DMS79 treated with DMSO at 0.1 percent for 48 hours (cell line): ENCODE data around the gene WNT11.

Experiments used
- DNase-seq: peaks from one replicate; lab custom pipeline; 2025; lab: John Stamatoyannopoulos, UW

WNT11 gene

DNA sequence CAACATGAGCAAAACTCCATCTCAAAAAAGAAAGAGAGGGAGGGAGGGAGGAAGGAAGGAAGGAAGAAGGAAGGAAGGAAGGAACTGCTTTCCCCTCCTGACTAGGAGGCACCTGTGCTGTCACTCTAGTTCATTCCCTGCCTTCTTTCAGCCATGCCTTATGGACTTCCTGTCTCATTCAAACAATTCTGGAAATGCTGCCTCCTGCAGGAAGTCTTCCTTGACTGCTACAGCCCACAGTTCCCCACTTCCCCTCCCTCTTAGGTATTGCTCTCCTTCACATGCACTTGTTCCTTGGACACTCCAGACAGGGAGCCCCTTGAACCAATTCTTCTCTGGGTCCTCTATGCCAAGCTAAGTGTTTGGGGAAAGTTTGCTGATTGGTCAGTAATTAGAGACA, 31.6 kb upstream of the WNT11 start:
- no peak for DNase-seq

GRCh38 chr11:76237000-76237649, 30.8 kb upstream of the WNT11 start:
- DNase-seq: no peak

GRCh38 chr11:76236092-76236999, 30.0 kb upstream of the WNT11 start:
- peak; percentile 44 for DNase-seq

DNA sequence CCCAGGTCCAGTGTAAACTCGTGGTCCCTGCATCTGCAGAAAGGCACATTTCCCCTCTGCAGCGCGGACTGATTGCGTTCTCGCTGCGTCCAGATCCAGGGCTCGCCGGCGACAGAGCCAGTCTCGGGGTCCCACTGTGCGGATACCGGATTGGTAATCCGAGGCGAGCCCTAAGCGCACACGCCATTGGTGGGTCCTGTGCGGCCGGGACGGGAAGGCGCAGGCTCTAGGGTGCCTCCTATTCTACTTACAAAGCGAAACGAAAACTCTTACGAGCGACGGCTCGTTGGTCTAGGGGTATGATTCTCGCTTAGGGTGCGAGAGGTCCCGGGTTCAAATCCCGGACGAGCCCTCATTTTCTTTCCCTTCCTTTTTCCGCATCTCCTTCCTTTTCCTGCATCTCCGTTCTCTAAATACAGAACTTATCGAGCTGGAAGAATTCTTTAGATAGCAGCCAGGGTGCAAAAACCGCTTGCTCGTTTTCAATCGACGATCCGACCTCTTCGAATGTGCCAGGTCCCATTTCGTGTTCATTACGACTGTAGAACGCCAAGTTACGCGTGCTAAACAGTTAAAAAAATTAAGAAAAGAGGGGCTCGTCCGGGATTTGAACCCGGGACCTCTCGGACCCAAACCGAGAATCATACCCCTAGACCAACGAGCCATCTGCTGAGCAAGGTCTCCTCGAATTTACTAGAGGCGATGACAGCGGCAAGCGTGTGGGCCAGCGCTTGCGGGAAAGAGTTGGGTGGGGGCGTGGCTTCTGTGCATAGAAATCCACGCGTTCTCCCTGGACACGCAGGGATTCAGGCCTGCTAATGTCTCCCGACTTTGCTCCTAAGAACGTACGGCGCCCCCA, 29.2 kb upstream of the WNT11 start:
- peak; percentile 81 for DNase-seq

DNA sequence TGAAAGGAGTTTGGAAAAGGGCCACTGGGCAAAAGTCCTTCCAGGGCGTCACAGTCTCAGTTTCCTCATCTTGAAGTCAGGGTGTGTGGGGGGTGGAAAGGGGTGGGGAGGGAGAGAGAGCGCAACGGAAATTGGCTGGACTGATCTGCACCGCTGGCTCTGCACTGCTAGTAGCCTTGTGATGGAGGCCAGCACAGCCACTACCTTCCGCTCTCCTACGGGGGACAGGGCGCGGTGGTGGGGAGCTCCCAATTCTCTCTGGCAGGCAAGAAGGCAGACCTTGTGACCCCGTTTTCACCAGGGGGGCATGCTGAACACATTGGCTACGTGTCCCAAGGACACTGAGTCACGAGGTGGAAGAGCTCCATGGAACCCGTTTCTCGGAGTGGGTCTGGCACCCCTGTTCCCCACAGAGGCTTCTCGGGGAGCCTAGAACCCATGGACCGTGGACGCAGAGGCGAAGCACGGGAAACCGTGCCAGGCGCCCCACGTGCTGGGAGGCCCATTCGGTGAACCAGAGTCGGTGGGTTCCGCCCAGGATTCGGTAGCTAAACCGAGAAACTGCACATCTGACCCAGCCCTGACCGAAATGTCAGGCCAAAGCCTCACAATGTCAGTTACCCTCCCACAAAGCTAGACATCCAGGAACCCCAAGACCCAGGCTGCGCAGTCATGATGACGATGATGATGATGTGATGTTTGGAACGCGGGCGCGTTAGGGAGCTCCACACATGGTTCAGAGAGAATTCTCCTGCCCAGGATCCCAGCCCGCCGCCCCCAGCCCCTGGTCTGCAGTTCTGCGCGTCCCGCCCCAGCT, 28.3 kb upstream of the WNT11 start:
- no peak for DNase-seq

DNA sequence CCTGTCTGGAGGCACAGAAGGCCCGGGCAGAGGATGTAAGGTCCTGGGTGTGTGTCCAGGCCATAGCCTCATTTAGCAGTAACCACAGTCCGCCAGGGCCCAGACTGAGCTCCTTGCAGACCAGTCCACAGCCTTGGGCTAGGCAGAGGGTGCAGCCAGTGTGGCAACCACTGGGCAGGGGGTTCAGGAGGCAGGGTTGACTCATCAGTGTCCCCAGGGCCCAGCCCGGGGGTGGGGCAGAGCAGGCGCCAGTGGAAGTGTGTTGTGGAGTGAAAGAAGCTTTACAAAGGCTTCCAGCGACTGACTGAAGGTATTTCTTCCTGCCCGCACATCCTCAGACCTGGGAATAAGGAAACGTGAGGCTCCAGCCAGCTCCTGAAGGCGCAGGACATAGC, 27.7 kb upstream of the WNT11 start:
- DNase-seq: no peak

- no peak for DNase-seq
These were observed 27.1 kb upstream of the WNT11 start for GRCh38 chr11:76233196-76233921.

DNA sequence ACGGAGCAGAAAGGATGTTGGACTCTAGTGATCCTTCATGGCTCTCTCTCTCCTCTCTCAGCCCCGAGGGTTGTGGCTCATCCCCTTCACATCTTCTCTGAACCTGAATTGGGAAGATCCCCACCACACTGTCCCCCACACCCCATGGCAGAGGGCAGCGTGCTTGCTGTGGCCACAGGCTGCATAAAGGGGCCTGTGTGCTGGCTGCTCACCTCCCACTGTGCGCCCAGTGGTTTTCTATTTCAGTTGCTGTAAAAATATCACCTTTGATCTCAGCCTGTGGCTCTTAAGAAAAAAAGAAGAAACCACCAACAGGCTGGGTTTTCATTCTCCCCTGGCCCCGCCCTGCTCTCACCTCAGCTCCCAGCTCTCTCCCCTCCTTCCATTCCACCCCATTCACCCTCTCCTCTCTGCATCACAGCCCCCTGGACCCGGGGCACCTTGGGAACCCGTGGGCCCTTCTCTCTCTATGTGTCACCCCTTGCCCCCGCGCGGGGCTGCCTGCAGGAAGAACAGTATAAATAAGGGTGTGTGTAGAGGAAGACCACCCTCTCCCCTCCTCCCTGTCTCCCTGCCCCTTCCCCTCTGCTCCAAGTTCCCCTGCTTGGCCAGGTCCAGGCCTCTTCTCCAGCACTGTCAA, 25.8 kb upstream of the WNT11 start:
- DNase-seq: no peak

- DNase-seq: no peak
These were observed 24.9 kb upstream of the WNT11 start for GRCh38 chr11:76231121-76231738.

DNA sequence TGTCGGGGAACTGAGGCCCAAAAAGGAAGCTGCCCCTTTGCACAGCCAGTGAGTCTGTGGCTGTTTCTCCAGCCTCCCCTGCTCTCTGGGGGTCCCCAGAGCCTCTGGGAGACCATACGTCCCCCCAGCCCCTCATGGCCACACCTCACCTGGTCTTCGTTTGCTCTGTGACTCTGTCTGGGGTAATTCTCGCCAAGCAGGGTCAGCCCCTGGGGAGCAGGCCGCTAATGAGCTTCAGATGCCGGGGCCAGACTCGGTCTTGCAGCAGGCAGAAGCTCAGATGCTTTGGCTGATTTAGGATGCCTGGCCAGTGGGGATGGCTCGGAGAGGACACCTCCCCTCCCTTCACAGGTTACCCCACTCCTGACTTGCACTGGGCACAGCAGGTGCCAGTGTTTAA, 24.1 kb upstream of the WNT11 start:
- DNase-seq: no peak

- DNase-seq: no peak
These were observed 23.5 kb upstream of the WNT11 start for GRCh38 chr11:76229690-76230240.

DNA sequence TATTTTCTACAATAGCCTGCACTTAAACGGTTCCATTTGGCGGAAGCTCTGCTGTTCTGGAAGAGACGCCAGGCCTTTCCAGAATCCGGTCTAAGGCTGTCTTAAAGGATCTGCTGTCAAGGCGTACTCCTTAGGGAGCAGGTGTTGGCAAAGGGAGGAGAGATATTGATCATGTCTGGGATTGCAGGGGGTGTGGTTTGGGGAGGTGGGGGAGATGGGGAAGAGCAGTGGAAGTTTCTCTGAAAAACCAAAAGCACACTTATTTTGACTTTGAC, 22.5 kb upstream of the WNT11 start:
- no peak for DNase-seq

- no peak for DNase-seq
These were observed 22.0 kb upstream of the WNT11 start for GRCh38 chr11:76228071-76228874.

GRCh38 chr11:76226626-76227025, 20.3 kb upstream of the WNT11 start:
- no peak for DNase-seq

- no peak for DNase-seq
These were observed 18.9 kb upstream of the WNT11 start for GRCh38 chr11:76225122-76225611.

- no peak for DNase-seq
These were observed 18.3 kb upstream of the WNT11 start for GRCh38 chr11:76224461-76225121.

DNA sequence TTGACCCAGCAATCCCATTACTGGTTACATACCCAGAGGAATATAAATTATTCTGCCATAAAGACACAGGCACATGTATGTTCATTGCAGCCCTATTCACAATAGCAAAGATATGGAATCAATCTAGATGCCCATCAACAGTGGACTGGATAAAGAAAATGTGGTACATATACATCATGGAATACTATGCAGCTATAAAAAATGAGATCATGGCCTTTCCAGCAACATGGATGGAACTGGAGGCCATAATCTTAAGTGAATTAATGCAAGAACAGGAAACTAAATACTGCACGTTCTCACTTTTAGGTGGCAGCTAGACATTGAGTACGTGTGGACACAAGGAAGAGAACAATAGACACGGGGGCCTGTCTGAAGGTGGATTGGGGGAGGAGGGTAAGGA, 15.1 kb upstream of the WNT11 start:
- no peak for DNase-seq

GRCh38 chr11:76219243-76219642, 12.9 kb upstream of the WNT11 start:
- DNase-seq: no peak
